Osteoblast (primary cell): ENCODE measurements around the gene DDX60. TPM values are rescaled to one million over a fixed set of nuclear protein-coding genes. Genes with fewer than 3 reads are reported as not detected.
"Not testable (repeated sequence)": the region's sequence is repeated elsewhere in the genome, so short reads cannot be mapped to it uniquely, and the experiment has no call there.

ENCODE experiments used
- DNase-seq: peaks from one replicate; pipeline ENCODE4 v3.0.0; 2011; ENCODE audit warnings: low spot score, mixed read lengths; ENCODE audit not compliant: insufficient read length; ENCODE audit errors: missing footprints
- H2AFZ ChIP-seq: 2 replicates; pipeline ENCODE4 v1.6.0; 2011; ENCODE audit warnings: mild to moderate bottlenecking, low read length
- H3K27ac ChIP-seq: 2 replicates; pipeline ENCODE4 v1.5.1; 2011; ENCODE audit warnings: mild to moderate bottlenecking, low read depth, low read length, moderate library complexity
- H3K27me3 ChIP-seq: 2 replicates; pipeline ENCODE4 v1.6.0; 2012; ENCODE audit warnings: mild to moderate bottlenecking, control low read depth, inconsistent platforms, low read length, moderate library complexity; ENCODE audit not compliant: insufficient read depth
- H3K36me3 ChIP-seq: 2 replicates; pipeline ENCODE4 v1.5.1; 2011; ENCODE audit warnings: mild to moderate bottlenecking, low read length, control low read depth, moderate library complexity; ENCODE audit not compliant: insufficient read depth
- H3K4me1 ChIP-seq: 2 replicates; pipeline ENCODE4 v1.5.1; 2011; ENCODE audit warnings: mild to moderate bottlenecking, low read length, control low read depth, moderate library complexity; ENCODE audit not compliant: insufficient read depth
- H3K4me2 ChIP-seq: 2 replicates; pipeline ENCODE4 v1.6.0; 2011; ENCODE audit warnings: mild to moderate bottlenecking, low read length; ENCODE audit not compliant: insufficient read depth
- H3K4me3 ChIP-seq: fragments of 200-600 bp; sonication (generic); 3 replicates; pipeline ENCODE4 v1.5.1; 2012; ENCODE audit warnings: mild to moderate bottlenecking, low read length, inconsistent platforms; ENCODE audit not compliant: insufficient read depth
- H3K79me2 ChIP-seq: 2 replicates; pipeline ENCODE4 v1.6.0; 2012; ENCODE audit warnings: mild to moderate bottlenecking, low read length, control low read depth, inconsistent platforms; ENCODE audit not compliant: insufficient read depth
- H3K9me3 ChIP-seq: 2 replicates; pipeline ENCODE4 v1.5.1; 2011; ENCODE audit warnings: low read depth, low read length, control low read depth
- H4K20me1 ChIP-seq: 2 replicates; pipeline ENCODE4 v1.6.0; 2012; ENCODE audit warnings: mild to moderate bottlenecking, low read length, control low read depth; ENCODE audit not compliant: insufficient read depth
- total RNA-seq: library from RNA; depleted of rRNA; stranded (reverse); fragments of >200 nt; gene quantifications from 2 replicates; pipeline ENCODE4 v1.2.3, GENCODE V29; 2012
- TF ChIP-seq, protein P1 (sequence below): IDR thresholded peaks from 2 replicates; pipeline ENCODE4 v1.5.1; 2011; ENCODE audit warnings: mild to moderate bottlenecking, low read depth, low read length, moderate library complexity; ENCODE audit errors: extremely low read depth

The DDX60 gene
- total RNA-seq, 1 donor: 19.5 TPM

- TF ChIP-seq, protein P1, sequence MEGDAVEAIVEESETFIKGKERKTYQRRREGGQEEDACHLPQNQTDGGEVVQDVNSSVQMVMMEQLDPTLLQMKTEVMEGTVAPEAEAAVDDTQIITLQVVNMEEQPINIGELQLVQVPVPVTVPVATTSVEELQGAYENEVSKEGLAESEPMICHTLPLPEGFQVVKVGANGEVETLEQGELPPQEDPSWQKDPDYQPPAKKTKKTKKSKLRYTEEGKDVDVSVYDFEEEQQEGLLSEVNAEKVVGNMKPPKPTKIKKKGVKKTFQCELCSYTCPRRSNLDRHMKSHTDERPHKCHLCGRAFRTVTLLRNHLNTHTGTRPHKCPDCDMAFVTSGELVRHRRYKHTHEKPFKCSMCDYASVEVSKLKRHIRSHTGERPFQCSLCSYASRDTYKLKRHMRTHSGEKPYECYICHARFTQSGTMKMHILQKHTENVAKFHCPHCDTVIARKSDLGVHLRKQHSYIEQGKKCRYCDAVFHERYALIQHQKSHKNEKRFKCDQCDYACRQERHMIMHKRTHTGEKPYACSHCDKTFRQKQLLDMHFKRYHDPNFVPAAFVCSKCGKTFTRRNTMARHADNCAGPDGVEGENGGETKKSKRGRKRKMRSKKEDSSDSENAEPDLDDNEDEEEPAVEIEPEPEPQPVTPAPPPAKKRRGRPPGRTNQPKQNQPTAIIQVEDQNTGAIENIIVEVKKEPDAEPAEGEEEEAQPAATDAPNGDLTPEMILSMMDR: no peak
- no peaks in the 10 kb centered on the region for H3K9me3 ChIP-seq
- no peaks in the 10 kb centered on the region for H3K36me3 ChIP-seq
- no peak overlapping the region for H3K4me3 ChIP-seq
- no peaks in the 10 kb centered on the region for H3K4me1 ChIP-seq
- no peak for DNase-seq
- H3K27ac ChIP-seq: no peak overlapping the region
- H3K4me2 ChIP-seq: no peak overlapping the region
- H3K27me3 ChIP-seq: no peaks in the 10 kb centered on the region
- H2AFZ ChIP-seq: no peak overlapping the region
- no peaks in the 10 kb centered on the region for H4K20me1 ChIP-seq
- H3K79me2 ChIP-seq: no peaks in the 10 kb centered on the region
These were observed 25.1 kb downstream of the DDX60 start for GRCh38 chr4:168293386-168293975.

- no peaks in the 10 kb centered on the region for H4K20me1 ChIP-seq
- H3K36me3 ChIP-seq: no peaks in the 10 kb centered on the region
- no peaks in the 10 kb centered on the region for H3K9me3 ChIP-seq
These were observed 27.3 kb downstream of the DDX60 start for GRCh38 chr4:168291242-168291641.

DNA sequence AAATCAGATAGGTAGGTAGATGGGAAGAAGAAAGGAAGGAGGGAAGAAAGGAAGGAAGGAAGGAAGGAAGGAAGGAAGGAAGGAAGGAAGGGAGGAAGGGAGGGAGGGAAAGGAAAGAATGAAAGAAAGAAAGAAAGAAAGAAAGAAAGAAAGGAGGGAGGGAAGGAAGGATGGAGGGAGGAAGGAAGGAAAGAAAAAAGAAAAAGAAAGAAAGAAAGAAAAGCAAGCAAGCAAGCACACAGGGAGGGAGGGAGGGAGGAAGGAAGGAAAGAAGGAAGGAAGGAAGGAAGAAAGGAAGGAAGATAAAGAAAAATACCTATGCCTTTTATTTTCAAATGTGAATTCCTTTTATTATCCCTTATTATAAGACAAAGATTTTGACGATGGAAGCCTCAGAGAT, 32.7 kb downstream of the DDX60 start:
- not testable (repeated sequence) for H3K79me2 ChIP-seq, H3K27ac ChIP-seq, H2AFZ ChIP-seq, H3K36me3 ChIP-seq, DNase-seq, H3K27me3 ChIP-seq, H3K4me3 ChIP-seq, H3K4me2 ChIP-seq, H4K20me1 ChIP-seq, H3K4me1 ChIP-seq, H3K9me3 ChIP-seq

More at GRCh38 chr4:168291242-168291641, 27.3 kb downstream of the DDX60 start:
- no peak for DNase-seq
- Histone ChIP-seq H3K27ac (no peak overlapping the region), H3K4me3 (no peak overlapping the region), H3K4me2 (no peak overlapping the region), H2AFZ (no peak overlapping the region), H3K4me1 (no peaks in the 10 kb centered on the region), H3K79me2 (no peaks in the 10 kb centered on the region), H3K27me3 (no peaks in the 10 kb centered on the region)
- TF ChIP-seq, protein P1: no peak

DNA sequence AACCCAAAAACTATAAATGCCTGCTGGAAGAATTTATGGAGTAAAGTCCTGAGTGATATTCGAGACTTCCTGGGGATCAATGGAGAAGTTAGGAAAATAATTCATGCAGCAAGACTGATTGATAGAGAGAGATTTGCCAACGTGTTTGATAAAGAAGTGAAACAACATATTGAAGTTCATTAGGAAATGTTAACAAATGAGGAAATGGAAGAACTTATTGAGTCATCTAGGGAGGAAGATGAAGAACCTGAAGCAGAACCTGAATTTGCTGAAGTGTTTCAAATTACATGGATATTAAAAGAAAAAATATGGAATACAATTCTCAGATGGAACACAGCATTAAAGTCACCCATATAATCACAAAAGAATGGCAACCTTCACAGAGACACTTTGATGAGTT, 39.0 kb downstream of the DDX60 start:
- Histone ChIP-seq H3K79me2 (no peaks in the 10 kb centered on the region), H3K4me2 (no peak overlapping the region), H3K27ac (no peak overlapping the region), H2AFZ (no peak overlapping the region), H3K27me3 (no peaks in the 10 kb centered on the region), H3K4me1 (no peaks in the 10 kb centered on the region), H3K4me3 (no peak overlapping the region), H4K20me1 (no peaks in the 10 kb centered on the region), H3K36me3 (no peaks in the 10 kb centered on the region), H3K9me3 (no peaks in the 10 kb centered on the region)
- TF ChIP-seq, protein P1: no peak
- DNase-seq: no peak
